Ureter (tissue), 1 donor: Measurements from ENCODE around the gene POLR2E. TPM values are rescaled to one million over a fixed set of nuclear protein-coding genes. Genes with fewer than 3 reads are reported as not detected.
"Not testable (repeated sequence)": the region's sequence is repeated elsewhere in the genome, so short reads cannot be mapped to it uniquely, and the experiment has no call there.

ENCODE experiments used
- DNase-seq: peaks from one replicate; pipeline ENCODE4 v3.0.0-alpha.2; 2020; ENCODE audit warnings: low spot score
- total RNA-seq: library from RNA; stranded (reverse); gene quantifications from one replicate; pipeline ENCODE4 v1.2.4, GENCODE V29; 2023
- donor health status: DM: yes; HTN: yes; CAD: no.

The POLR2E gene
- 138 TPM for total RNA-seq

- peak; percentile 98 for DNase-seq
These were observed at the start of gene POLR2E for GRCh38 chr19:1094978-1095701. TSS of gene POLR2E (minus strand) at chr19:1095375. CDS start at chr19:1095315, 60 bp downstream.

- no peak for DNase-seq
These were observed 49.6 kb upstream of the POLR2E start for GRCh38 chr19:1144741-1145140.

GRCh38 chr19:1143828-1144399 is 48.7 kb upstream of the POLR2E start:
- DNase-seq, result no peak

DNA sequence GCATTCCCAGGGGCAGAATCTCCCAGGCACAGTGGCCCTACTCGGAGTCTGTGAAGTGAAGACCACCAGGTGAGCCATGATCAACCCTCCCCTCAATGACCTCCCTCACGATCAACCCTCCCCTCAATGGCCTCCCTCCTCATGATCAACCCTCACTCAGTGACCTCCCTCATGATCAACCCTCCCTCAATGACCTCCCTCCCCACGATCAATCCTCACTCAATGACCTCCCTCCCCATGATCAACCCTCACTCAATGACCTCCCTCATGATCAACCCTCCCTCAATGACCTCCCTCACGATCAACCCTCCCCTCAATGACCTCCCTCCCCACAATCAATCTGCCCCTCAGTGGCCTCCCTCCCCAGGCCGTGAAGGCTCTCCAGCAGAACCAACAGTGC is 46.8 kb upstream of the POLR2E start:
- DNase-seq, result no peak

DNA sequence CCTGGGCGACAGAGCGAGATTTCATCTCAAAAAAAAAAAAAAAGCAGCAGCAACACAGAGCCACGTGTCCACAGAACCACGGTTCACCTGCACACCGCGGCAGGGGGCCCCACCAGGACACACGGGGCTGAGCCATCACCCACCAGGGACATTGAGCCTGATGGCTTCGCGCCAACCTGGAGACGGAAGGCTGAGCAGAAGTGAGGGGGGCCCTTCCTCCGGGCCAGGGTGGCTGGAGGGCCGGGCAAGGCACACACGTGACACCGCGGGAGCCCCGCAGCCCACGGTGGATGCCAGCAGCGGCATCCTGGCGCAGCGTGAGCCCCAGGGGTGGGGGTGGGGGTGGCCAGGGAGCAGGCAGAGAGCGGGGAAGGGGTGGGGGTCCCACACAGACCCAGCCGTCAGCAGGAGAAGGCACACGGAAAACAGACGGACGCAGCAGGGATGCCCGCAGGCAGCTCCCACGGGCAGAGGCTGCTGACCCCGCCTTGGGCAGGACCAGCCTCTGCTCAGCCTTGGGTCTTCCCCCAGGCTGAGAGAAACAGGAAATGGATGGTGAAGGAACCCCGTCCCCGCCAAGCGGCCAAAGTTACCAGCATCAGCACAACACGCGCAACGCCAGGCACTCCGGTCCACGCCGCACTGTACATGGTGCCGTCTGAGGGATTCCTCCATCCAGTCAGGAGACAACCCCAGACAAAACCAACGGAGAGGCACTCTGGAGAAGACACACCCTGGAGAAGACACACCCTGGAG is 45.3 kb upstream of the POLR2E start:
- no peak for DNase-seq

DNA sequence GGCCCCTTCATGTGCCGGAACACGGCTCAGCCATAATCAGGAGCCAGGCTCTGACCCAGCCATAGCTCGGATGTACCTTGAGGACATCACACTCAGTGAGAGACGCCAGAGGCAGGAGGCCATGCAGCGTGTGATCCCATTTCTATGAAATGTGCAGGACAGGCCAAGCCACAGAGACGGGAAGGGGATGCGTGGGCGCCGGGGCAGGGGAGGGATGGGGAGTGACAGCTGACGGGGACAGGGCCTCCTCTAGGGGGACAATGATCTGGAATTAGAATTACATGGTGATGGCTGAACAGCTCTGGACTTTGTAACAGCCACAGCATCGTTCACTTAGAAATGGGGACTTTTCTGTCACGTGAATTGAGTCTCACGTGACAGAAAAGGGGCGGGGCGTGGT is 44.0 kb upstream of the POLR2E start:
- DNase-seq, result no peak

GRCh38 chr19:1138121-1138520 is 42.9 kb upstream of the POLR2E start:
- no peak for DNase-seq

- DNase-seq, result no peak
These were observed 41.6 kb upstream of the POLR2E start for GRCh38 chr19:1136621-1137317.

GRCh38 chr19:1136201-1136600 is 41.0 kb upstream of the POLR2E start:
- DNase-seq, result no peak

DNA sequence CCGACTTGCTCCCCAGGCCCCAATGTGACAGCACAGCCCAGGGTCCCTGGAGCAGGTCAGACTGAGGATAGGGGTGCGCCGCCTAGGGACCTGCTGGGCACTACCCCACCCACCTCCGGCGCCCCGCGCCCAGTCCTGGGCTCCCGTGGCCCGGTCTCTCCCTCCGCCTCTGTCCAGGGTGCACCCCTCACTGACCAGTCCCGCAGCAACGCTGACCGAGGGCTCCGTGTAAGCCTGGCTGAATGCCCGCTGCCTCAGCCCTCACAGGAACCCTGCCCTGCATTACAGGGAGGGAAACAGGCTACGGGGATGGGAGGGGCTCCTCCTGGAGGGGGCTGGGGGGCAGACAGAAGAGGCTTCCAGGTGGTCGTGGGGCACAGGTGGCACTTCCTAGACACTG is 40.3 kb upstream of the POLR2E start:
- DNase-seq, result no peak

DNA sequence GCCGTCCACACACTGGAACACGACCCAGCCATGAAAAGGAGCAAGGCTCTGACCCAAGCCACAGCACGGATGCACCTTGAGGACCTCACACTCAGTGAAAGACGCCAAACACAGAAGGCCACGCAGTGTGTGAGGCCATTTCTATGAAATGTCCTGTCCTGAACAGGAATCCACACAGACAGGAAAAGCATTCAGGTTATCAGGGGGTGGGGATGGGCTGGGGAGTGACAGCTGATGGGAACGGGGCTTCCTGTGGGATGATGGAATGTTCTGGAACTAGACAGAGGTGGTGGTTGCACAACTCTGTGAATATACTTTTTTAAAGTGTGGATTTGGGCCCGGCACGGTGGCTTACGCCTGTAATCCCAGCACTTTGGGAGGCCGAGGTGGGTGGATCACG is 39.3 kb upstream of the POLR2E start:
- no peak for DNase-seq

DNA sequence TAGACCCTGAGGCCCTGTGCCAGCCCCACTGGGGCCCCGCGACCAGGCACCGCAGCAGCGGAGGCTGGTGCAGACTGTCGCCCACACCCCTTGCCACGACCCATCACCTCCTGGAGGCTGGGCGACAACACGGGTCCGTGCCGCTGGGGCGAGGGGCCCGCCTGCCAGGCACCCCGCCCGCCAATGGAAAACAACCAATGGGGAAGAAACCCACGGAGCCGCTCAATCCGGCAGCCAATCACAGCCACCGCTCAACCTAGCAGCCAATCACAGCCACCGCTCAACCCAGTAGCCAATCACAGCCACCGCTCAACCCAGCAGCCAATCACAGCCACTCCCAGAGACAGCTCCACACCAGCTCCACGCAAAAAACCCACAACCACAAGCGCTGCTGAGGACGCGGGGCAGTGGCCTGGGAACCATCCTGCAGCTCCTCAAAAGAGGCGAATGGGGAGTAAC is 38.3 kb upstream of the POLR2E start:
- peak; percentile 68 for DNase-seq

DNA sequence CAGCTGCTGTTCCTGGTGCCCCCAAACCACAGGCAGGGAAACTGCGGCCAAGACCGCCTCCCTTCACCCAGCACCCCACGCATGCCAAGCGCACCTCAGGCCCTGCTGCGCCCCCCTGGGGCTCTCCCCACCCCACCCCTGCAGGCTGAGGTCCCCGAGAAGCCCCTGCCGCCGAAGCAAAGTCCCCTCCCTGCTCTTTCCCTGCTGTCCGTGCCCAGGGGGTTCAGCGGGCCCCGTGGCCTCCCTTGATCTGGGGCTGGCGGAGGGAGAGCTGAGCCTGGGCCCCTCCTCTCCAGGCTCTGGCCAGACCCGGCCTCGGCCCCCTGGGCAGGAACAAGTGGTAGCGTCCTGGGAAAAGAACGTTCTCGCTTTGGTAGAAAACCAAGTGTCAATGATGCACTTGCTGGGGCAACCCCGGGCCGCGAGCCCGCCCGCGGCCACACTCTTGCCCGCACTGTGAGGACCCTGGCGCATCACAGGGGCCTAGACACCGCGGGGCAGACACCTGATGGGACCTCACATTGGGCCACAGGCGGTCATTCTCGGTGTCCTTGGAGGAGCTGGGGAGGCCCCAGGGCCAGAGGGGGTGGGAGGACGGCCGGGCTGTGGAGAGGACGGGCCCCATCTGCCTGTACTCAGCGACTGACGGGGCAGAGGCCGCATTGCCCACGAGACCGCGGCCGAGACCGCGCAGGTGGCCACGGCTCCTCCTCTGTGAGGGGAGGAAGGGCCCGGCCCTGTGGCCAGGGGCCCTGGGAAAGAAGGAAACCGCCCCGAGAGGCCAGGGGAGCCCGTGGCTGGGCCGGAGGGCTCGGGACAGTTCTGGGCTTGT is 37.6 kb upstream of the POLR2E start:
- no peak for DNase-seq

DNA sequence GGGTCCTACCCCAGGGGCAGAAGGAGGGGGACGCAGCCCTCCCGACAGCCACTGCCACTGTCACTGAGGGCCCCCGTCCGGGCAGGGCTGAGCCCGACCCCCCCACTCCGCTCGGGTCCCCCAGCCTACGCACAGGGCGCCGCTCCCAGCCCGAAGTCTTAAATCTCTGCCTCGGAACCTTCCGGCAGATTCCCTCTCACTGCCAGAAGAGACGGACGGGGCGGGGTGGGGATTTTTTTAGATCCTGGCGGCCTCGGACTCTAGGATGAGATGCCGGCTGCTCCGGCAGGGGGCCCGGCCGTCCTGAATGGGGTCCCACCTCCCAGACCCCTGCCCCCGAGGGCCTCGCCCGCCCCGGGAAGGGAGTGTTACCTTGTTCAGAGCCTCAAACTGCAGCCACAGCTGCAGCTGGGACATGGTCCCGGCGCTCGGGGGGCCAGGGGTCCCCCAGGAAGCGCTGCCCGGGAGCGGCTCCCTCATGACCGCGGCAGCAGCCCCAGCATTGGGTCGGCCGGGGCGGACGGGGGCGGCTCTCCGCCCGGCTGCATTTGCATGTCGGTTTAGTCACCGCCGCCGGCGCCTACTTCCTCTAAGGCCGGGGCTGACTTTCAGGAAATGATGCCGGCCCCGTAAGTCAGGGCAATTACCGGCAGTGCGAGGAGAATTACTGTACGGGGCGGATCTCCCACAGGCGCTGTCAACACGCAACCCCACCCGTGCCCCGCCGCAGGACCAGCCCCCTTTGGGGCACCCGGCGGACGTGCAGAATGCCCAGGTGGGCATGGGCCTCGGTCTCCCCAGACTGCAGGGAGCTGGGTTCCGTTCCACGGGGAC is 36.8 kb upstream of the POLR2E start:
- peak; percentile 92 for DNase-seq

- no peak for DNase-seq
These were observed 35.9 kb upstream of the POLR2E start for GRCh38 chr19:1130771-1131717.

GRCh38 chr19:1129535-1129934 is 34.4 kb upstream of the POLR2E start:
- no peak for DNase-seq

DNA sequence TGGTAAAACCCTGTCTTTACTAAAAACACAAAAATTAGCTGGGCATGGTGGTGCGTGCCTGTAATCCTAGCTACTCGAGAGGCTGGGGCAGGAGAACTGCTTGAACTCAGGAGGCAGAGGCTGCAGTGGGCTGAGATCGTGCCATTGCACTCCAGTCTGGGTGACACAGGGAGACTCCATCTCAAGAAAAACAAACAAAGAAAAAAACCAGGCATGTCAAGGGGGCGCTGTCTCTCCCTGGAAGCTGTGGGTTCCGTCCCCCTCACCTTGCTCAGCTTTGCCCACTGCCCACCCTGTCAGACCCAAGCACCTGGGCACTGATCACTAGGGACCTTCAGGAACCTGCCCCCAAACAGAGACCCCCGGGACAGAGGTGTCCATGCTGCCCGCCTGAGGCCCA is 33.9 kb upstream of the POLR2E start:
- DNase-seq, result not testable (repeated sequence)

DNA sequence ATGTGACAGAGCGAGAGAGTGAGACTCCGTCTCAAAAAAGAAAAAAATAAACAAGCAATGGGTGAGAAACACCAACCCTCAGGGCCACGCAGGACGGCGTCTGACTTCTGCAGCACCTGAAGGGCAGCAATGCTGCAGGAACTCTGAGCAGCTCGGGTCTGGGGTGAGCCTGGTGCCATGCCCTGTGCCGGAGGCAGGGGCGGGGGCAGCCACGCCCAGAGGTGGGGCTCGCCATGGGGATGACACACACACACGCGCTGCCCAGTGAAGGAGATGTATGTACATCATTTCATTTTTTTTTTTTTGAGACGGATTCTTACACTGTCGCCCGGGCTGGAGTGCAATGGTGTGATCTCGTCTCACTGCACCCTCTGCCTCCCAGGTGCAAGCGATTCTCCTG is 32.9 kb upstream of the POLR2E start:
- DNase-seq, result no peak
